ENCODE results near the gene SPATA2L. TPM values are rescaled to one million over a fixed set of nuclear protein-coding genes. Genes with fewer than 3 reads are reported as not detected.

Gene SPATA2L
- total RNA-seq, 5 donors from 2014 or later (not counting 1 experiment from before 2014, with no cell fraction given), result 14.4 to 24.9 (median 15.9) TPM

GRCh38 chr16:89730610-89731234 lies 29.2 kb upstream of the SPATA2L start:
- H3K4me1 ChIP-seq (ENCODE audit: control insufficient read depth in 1 of 2, extremely low read depth in 1 of 2, insufficient read depth in 2 of 2, low read length in 2 of 2), result peaks cover 13 to 96% of the 10 kb centered on the region in 2 experiments
- Mint-ChIP-seq H3K27me3 (no peaks in the 10 kb centered on the region), H3K4me1 (peaks cover 65 to 71% (median 65%) of the 10 kb centered on the region in 3 donors), H3K4me3 (no peak overlapping the region), H3K36me3 (peaks cover 41% of the 10 kb centered on the region), H3K27ac (peak overlapping the region in 1 of 2 donors; percentile 55), H3K9me3 (no peaks in the 10 kb centered on the region)
- ChIA-PET POLR2A (interaction anchor here in 1 of 2 donors (0.6 kb wide), 1 partner anchor 11 kb away, joined by 3 read pairs; no protein-coding TSS in a partner anchor), CTCF (no interaction called here)
- no peak overlapping the region for H3K27ac ChIP-seq (ENCODE audit: low read length)
- WGBS (ENCODE audit: insufficient coverage), result 89% methylated on average over 14 of the region's 22 CpGs
- peaks cover 36 to 95% of the 10 kb centered on the region in 2 donors for H3K36me3 ChIP-seq (ENCODE audit: control insufficient read depth in 2 of 2, extremely low read depth in 1 of 2, insufficient read depth in 1 of 2, low read length in 1 of 2)
- no peak for ATAC-seq (replicated peaks in 1 of 4)
- H3K4me3 ChIP-seq (ENCODE audit: control insufficient read depth in 1 of 2, extremely low read depth in 1 of 2, low read length in 1 of 2), result no peak overlapping the region
- no peaks in the 10 kb centered on the region for H3K9me3 ChIP-seq
- no peaks in the 10 kb centered on the region for H3K27me3 ChIP-seq (replicated peaks in 1 of 2; ENCODE audit: control insufficient read depth in 2 of 2, extremely low read depth in 1 of 2, insufficient read depth in 2 of 2, low read length in 1 of 2)
- DNase-seq, result no peak

GRCh38 chr16:89729863-89730593 lies 28.5 kb upstream of the SPATA2L start:
- ATAC-seq (replicated peaks in 1 of 4), result no peak
- Histone ChIP-seq H3K27me3 (replicated peaks in 1 of 2; ENCODE audit: control insufficient read depth in 2 of 2, extremely low read depth in 1 of 2, insufficient read depth in 2 of 2, low read length in 1 of 2) (no peaks in the 10 kb centered on the region), H3K36me3 (ENCODE audit: control insufficient read depth in 2 of 2, extremely low read depth in 1 of 2, insufficient read depth in 1 of 2, low read length in 1 of 2) (peaks cover 36 to 95% of the 10 kb centered on the region in 2 donors), H3K27ac (ENCODE audit: low read length) (no peak overlapping the region), H3K9me3 (no peaks in the 10 kb centered on the region), H3K4me3 (ENCODE audit: control insufficient read depth in 1 of 2, extremely low read depth in 1 of 2, low read length in 1 of 2) (no peak overlapping the region), H3K4me1 (ENCODE audit: control insufficient read depth in 1 of 2, extremely low read depth in 1 of 2, insufficient read depth in 2 of 2, low read length in 2 of 2) (peaks cover 13 to 96% of the 10 kb centered on the region in 2 experiments)
- WGBS (ENCODE audit: insufficient coverage), result 97% methylated on average over 14 of the region's 14 CpGs
- ChIA-PET POLR2A (interaction anchor here in 1 of 2 donors (0.6 kb wide), 1 partner anchor 12 kb away, joined by 3 read pairs; no protein-coding TSS in a partner anchor), CTCF (no interaction called here)
- Mint-ChIP-seq H3K36me3 (peaks cover 37% of the 10 kb centered on the region), H3K4me1 (peaks cover 60 to 68% (median 65%) of the 10 kb centered on the region in 3 donors), H3K27me3 (no peaks in the 10 kb centered on the region), H3K27ac (peak overlapping the region in 1 of 2 donors; percentile 55), H3K9me3 (no peaks in the 10 kb centered on the region), H3K4me3 (peak overlapping the region in 1 of 3 donors; percentile 19)
- DNase-seq, result no peak

GRCh38 chr16:89729293-89729692 lies 27.8 kb upstream of the SPATA2L start:
- DNase-seq (no peak), ATAC-seq (replicated peaks in 1 of 4) (no peak)
- Mint-ChIP-seq H3K4me3 (no peak overlapping the region), H3K36me3 (peaks cover 30% of the 10 kb centered on the region), H3K27me3 (no peaks in the 10 kb centered on the region), H3K27ac (peak overlapping the region in 1 of 2 donors; percentile 55), H3K4me1 (peaks cover 59 to 66% (median 66%) of the 10 kb centered on the region in 3 donors), H3K9me3 (no peaks in the 10 kb centered on the region)
- POLR2A ChIA-PET, result interaction anchor here in 1 of 2 donors (0.6 kb wide), 1 partner anchor 23 kb away, joined by 4 read pairs; no protein-coding TSS in a partner anchor
- peak overlapping the region; percentile 1 for H3K27ac ChIP-seq (ENCODE audit: low read length)
- no peaks in the 10 kb centered on the region for H3K27me3 ChIP-seq (replicated peaks in 1 of 2; ENCODE audit: control insufficient read depth in 2 of 2, extremely low read depth in 1 of 2, insufficient read depth in 2 of 2, low read length in 1 of 2)
- no peak overlapping the region for H3K4me3 ChIP-seq (ENCODE audit: control insufficient read depth in 1 of 2, extremely low read depth in 1 of 2, low read length in 1 of 2)
- CTCF ChIA-PET, result no interaction called here
- WGBS (ENCODE audit: insufficient coverage), result 95% methylated on average over 10 of the region's 18 CpGs
- H3K4me1 ChIP-seq (ENCODE audit: control insufficient read depth in 1 of 2, extremely low read depth in 1 of 2, insufficient read depth in 2 of 2, low read length in 2 of 2), result peaks cover 13 to 96% of the 10 kb centered on the region in 2 experiments
- H3K9me3 ChIP-seq, result no peaks in the 10 kb centered on the region
- H3K36me3 ChIP-seq (ENCODE audit: control insufficient read depth in 2 of 2, extremely low read depth in 1 of 2, insufficient read depth in 1 of 2, low read length in 1 of 2), result peaks cover 33 to 94% of the 10 kb centered on the region in 2 donors

- Mint-ChIP-seq H3K4me1 (peaks cover 65 to 72% (median 71%) of the 10 kb centered on the region in 3 donors), H3K27ac (peak overlapping the region; percentile 79 to 83), H3K4me3 (peak overlapping the region; percentile 31 to 84 (median 59)), H3K27me3 (no peaks in the 10 kb centered on the region), H3K9me3 (no peaks in the 10 kb centered on the region), H3K36me3 (peaks cover 36% of the 10 kb centered on the region)
- Histone ChIP-seq H3K9me3 (no peaks in the 10 kb centered on the region), H3K4me3 (ENCODE audit: control insufficient read depth in 1 of 2, extremely low read depth in 1 of 2, low read length in 1 of 2) (no peak overlapping the region), H3K4me1 (ENCODE audit: control insufficient read depth in 1 of 2, extremely low read depth in 1 of 2, insufficient read depth in 2 of 2, low read length in 2 of 2) (peaks cover 17 to 96% of the 10 kb centered on the region in 2 experiments), H3K27ac (ENCODE audit: low read length) (peak overlapping the region; percentile 31), H3K36me3 (ENCODE audit: control insufficient read depth in 2 of 2, extremely low read depth in 1 of 2, insufficient read depth in 1 of 2, low read length in 1 of 2) (peaks cover 27 to 91% of the 10 kb centered on the region in 2 donors), H3K27me3 (replicated peaks in 1 of 2; ENCODE audit: control insufficient read depth in 2 of 2, extremely low read depth in 1 of 2, insufficient read depth in 2 of 2, low read length in 1 of 2) (no peaks in the 10 kb centered on the region)
- ChIA-PET CTCF (no interaction called here), POLR2A (interaction anchor here (0.6 kb wide), 3 partner anchors 37 to 133 kb away, joined by 3 to 11 read pairs (median 7); no protein-coding TSS in a partner anchor)
- DNase-seq (peak in 3 of 35 experiments; percentile 12 to 27 (median 23)), ATAC-seq (replicated peaks in 1 of 4) (no peak)
- WGBS (ENCODE audit: insufficient coverage), result 35% methylated on average over 12 of the region's 17 CpGs
These were observed 26.1 kb upstream of the SPATA2L start for GRCh38 chr16:89727406-89728120.

GRCh38 chr16:89723279-89724250 lies 22.1 kb upstream of the SPATA2L start:
- H3K4me1 ChIP-seq (ENCODE audit: control insufficient read depth in 1 of 2, extremely low read depth in 1 of 2, insufficient read depth in 2 of 2, low read length in 2 of 2), result peaks cover 19 to 71% of the 10 kb centered on the region in 2 experiments
- peaks cover 11 to 52% of the 10 kb centered on the region in 2 donors for H3K36me3 ChIP-seq (ENCODE audit: control insufficient read depth in 2 of 2, extremely low read depth in 1 of 2, insufficient read depth in 1 of 2, low read length in 1 of 2)
- Mint-ChIP-seq H3K27me3 (no peaks in the 10 kb centered on the region), H3K4me1 (peaks cover 48 to 57% (median 53%) of the 10 kb centered on the region in 3 donors), H3K36me3 (peaks cover 17% of the 10 kb centered on the region), H3K9me3 (no peaks in the 10 kb centered on the region), H3K4me3 (peak overlapping the region; percentile 84 to 99 (median 96)), H3K27ac (peak overlapping the region; percentile 96 to 99)
- H3K27me3 ChIP-seq (replicated peaks in 1 of 2; ENCODE audit: control insufficient read depth in 2 of 2, extremely low read depth in 1 of 2, insufficient read depth in 2 of 2, low read length in 1 of 2), result no peaks in the 10 kb centered on the region
- WGBS (ENCODE audit: insufficient coverage), result 10% methylated on average over 30 of the region's 30 CpGs
- ChIA-PET CTCF (interaction anchor here in 1 of 2 donors (0.6 to 2.4 kb wide), 9 partner anchors 11 to 138 kb away, joined by 3 to 11 read pairs (median 6); partner anchors contain the start of gene SPATA2L), POLR2A (interaction anchor here (0.5 to 1.0 kb wide), 5 partner anchors 14 to 1879 kb away, joined by 3 to 5 read pairs (median 3); no protein-coding TSS in a partner anchor)
- DNase-seq (peak; percentile 70 to 94 (median 87)), ATAC-seq (replicated peaks in 1 of 4) (peak; percentile 42 to 50 (median 48))
- H3K27ac ChIP-seq (ENCODE audit: low read length), result peak overlapping the region; percentile 76
- H3K4me3 ChIP-seq (ENCODE audit: control insufficient read depth in 1 of 2, extremely low read depth in 1 of 2, low read length in 1 of 2), result peak overlapping the region; percentile 70 to 81
- H3K9me3 ChIP-seq, result no peaks in the 10 kb centered on the region
